ENCODE data around the gene CTXND1.

CTXND1 gene

GRCh38 chr15:80265021-80265420, 13.0 kb upstream of the CTXND1 start:
- no peaks in the 10 kb centered on the region for H3K27me3 ChIP-seq (ENCODE audit: control insufficient read depth, insufficient read depth, low read length)
- TF ChIP-seq, protein P1, sequence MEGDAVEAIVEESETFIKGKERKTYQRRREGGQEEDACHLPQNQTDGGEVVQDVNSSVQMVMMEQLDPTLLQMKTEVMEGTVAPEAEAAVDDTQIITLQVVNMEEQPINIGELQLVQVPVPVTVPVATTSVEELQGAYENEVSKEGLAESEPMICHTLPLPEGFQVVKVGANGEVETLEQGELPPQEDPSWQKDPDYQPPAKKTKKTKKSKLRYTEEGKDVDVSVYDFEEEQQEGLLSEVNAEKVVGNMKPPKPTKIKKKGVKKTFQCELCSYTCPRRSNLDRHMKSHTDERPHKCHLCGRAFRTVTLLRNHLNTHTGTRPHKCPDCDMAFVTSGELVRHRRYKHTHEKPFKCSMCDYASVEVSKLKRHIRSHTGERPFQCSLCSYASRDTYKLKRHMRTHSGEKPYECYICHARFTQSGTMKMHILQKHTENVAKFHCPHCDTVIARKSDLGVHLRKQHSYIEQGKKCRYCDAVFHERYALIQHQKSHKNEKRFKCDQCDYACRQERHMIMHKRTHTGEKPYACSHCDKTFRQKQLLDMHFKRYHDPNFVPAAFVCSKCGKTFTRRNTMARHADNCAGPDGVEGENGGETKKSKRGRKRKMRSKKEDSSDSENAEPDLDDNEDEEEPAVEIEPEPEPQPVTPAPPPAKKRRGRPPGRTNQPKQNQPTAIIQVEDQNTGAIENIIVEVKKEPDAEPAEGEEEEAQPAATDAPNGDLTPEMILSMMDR (IDR thresholded peaks at IDR 0.05) = no peak
- H3K36me3 ChIP-seq (ENCODE audit: control insufficient read depth, insufficient read depth, low read length) = no peaks in the 10 kb centered on the region
- H3K4me1 ChIP-seq = no peaks in the 10 kb centered on the region
- H3K27ac ChIP-seq = no peak overlapping the region
- no peak overlapping the region for H3K4me3 ChIP-seq (ENCODE audit: low read depth, low read length)
- no peak overlapping the region for H2AFZ ChIP-seq
- no peak overlapping the region for H3K9ac ChIP-seq
- H3K9me3 ChIP-seq (ENCODE audit: control insufficient read depth, low read length) = no peaks in the 10 kb centered on the region
- no peaks in the 10 kb centered on the region for H3K79me2 ChIP-seq
- no peak overlapping the region for H3K4me2 ChIP-seq (ENCODE audit: low read length)

DNA sequence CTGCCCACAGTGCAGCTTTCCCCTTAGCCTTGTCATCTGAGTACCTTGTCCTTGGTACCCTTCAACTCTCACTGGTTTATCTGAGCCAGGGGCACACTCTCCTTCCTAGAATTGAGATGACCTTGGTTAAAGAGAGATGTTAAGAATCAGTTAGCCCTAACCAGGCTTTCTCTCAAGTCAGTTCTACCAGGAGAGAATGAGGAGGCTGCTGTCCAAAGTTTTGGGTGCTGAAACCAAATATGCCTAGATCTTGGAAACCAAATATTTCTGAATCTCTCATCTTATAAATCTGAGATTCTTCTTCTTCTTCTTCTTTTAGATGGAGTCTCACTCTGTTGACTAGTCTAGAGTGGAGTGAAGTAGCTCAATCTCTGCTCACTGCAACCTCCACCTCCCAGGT, 12.0 kb upstream of the CTXND1 start:
- TF ChIP-seq, protein P1 (IDR thresholded peaks at IDR 0.05) = no peak
- Histone ChIP-seq H3K9me3 (ENCODE audit: control insufficient read depth, low read length) (no peaks in the 10 kb centered on the region), H3K36me3 (ENCODE audit: control insufficient read depth, insufficient read depth, low read length) (no peaks in the 10 kb centered on the region), H3K79me2 (no peaks in the 10 kb centered on the region), H2AFZ (no peak overlapping the region), H3K4me1 (no peaks in the 10 kb centered on the region), H3K27me3 (ENCODE audit: control insufficient read depth, insufficient read depth, low read length) (no peaks in the 10 kb centered on the region), H3K4me3 (ENCODE audit: low read depth, low read length) (no peak overlapping the region), H3K9ac (no peak overlapping the region), H3K27ac (no peak overlapping the region), H3K4me2 (ENCODE audit: low read length) (no peak overlapping the region)

DNA sequence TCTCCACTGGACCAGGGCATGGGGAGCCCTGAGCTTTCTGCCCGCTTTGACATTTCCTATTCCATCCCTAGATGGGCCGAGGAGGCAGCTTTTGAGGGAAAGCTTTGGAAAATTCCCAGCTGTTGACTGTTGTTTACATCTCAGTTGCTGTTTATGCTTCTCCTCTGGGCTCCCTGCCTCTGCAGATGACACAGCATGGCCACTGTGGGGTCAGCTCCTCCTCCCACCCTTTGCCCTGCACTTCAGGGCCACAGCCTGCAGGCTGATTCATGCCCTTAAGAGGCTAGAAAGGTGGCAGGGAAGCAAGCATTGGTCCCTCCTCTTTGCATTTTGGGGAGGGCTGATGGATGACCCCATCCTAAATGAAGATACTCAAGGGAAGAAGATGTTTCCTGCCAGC, 8.5 kb upstream of the CTXND1 start:
- Histone ChIP-seq H3K27me3 (ENCODE audit: control insufficient read depth, insufficient read depth, low read length) (no peaks in the 10 kb centered on the region), H3K9ac (no peak overlapping the region), H2AFZ (no peak overlapping the region), H3K4me2 (ENCODE audit: low read length) (no peak overlapping the region), H3K4me3 (ENCODE audit: low read depth, low read length) (no peak overlapping the region), H3K9me3 (ENCODE audit: control insufficient read depth, low read length) (no peaks in the 10 kb centered on the region), H3K27ac (no peak overlapping the region), H3K36me3 (ENCODE audit: control insufficient read depth, insufficient read depth, low read length) (no peaks in the 10 kb centered on the region), H3K4me1 (no peaks in the 10 kb centered on the region), H3K79me2 (no peaks in the 10 kb centered on the region)
- TF ChIP-seq, protein P1 (IDR thresholded peaks at IDR 0.05) = no peak

- Histone ChIP-seq H3K9me3 (ENCODE audit: control insufficient read depth, low read length) (no peaks in the 10 kb centered on the region), H3K4me1 (no peaks in the 10 kb centered on the region), H3K4me3 (ENCODE audit: low read depth, low read length) (no peak overlapping the region), H3K36me3 (ENCODE audit: control insufficient read depth, insufficient read depth, low read length) (no peaks in the 10 kb centered on the region), H3K27ac (no peak overlapping the region), H3K27me3 (ENCODE audit: control insufficient read depth, insufficient read depth, low read length) (no peaks in the 10 kb centered on the region), H2AFZ (no peak overlapping the region), H3K79me2 (no peaks in the 10 kb centered on the region), H3K9ac (no peak overlapping the region), H3K4me2 (ENCODE audit: low read length) (no peak overlapping the region)
- TF ChIP-seq, protein P1 (IDR thresholded peaks at IDR 0.05) = no peak
These were observed 8.0 kb upstream of the CTXND1 start for GRCh38 chr15:80259942-80260510.

GRCh38 chr15:80251428-80252120, 439 bp downstream of the CTXND1 start:
- H3K9ac ChIP-seq = no peak overlapping the region
- H3K4me3 ChIP-seq (ENCODE audit: low read depth, low read length) = peak overlapping the region; percentile 24
- H2AFZ ChIP-seq = no peak overlapping the region
- H3K36me3 ChIP-seq (ENCODE audit: control insufficient read depth, insufficient read depth, low read length) = no peaks in the 10 kb centered on the region
- no peak overlapping the region for H3K4me2 ChIP-seq (ENCODE audit: low read length)
- H3K79me2 ChIP-seq = no peaks in the 10 kb centered on the region
- no peaks in the 10 kb centered on the region for H3K27me3 ChIP-seq (ENCODE audit: control insufficient read depth, insufficient read depth, low read length)
- H3K27ac ChIP-seq = no peak overlapping the region
- TF ChIP-seq, protein P1 (IDR thresholded peaks at IDR 0.05) = no peak
- H3K9me3 ChIP-seq (ENCODE audit: control insufficient read depth, low read length) = no peaks in the 10 kb centered on the region
- H3K4me1 ChIP-seq = no peaks in the 10 kb centered on the region
